OCI-LY1 (cell line): ENCODE measurements around the gene FBLIM1.

Source experiments
- H2AFZ ChIP-seq: fragments of 200-600 bp; sonication (generic), shearing (Covaris generic); 2 replicates; pipeline ENCODE4 v1.6.0; 2014; ENCODE audit warnings: antibody characterized with exemption, mild to moderate bottlenecking, low read length
- H3F3A ChIP-seq: fragments of 200-600 bp; sonication (generic), shearing (Covaris generic); 2 replicates; pipeline ENCODE4 v1.6.0; 2014; ENCODE audit warnings: mild to moderate bottlenecking, antibody characterized with exemption, low read length, moderate library complexity; ENCODE audit not compliant: insufficient read depth
- H3K27ac ChIP-seq: fragments of 200-600 bp; sonication (generic); 2 replicates; pipeline ENCODE4 v1.5.1; 2014; ENCODE audit warnings: low read length, mixed run types, mild to moderate bottlenecking, low read depth; ENCODE audit not compliant: poor library complexity, severe bottlenecking
- H3K27me3 ChIP-seq: fragments of 200-600 bp; sonication (generic); 2 replicates; pipeline ENCODE4 v1.6.0; 2014; ENCODE audit warnings: antibody characterized with exemption, mild to moderate bottlenecking, low read length, moderate library complexity; ENCODE audit not compliant: insufficient read depth
- H3K36me3 ChIP-seq: fragments of 200-600 bp; sonication (generic); 2 replicates; pipeline ENCODE4 v1.6.1; 2014; ENCODE audit warnings: mild to moderate bottlenecking, antibody characterized with exemption, low read length, moderate library complexity, mixed read lengths; ENCODE audit not compliant: insufficient read depth
- H3K4me1 ChIP-seq: fragments of 200-600 bp; sonication (generic); 2 replicates; pipeline ENCODE4 v1.5.1; 2014; ENCODE audit warnings: mild to moderate bottlenecking, low read length, moderate library complexity; ENCODE audit not compliant: insufficient read depth, severe bottlenecking
- H3K4me2 ChIP-seq: fragments of 200-600 bp; sonication (generic), shearing (Covaris generic); 2 replicates; pipeline ENCODE4 v1.6.1; 2014; ENCODE audit warnings: low read length
- H3K4me3 ChIP-seq: fragments of 200-600 bp; sonication (generic); 2 replicates; pipeline ENCODE4 v1.5.1; 2014; ENCODE audit warnings: low read length, low read depth, mild to moderate bottlenecking, mixed read lengths; ENCODE audit not compliant: poor library complexity, severe bottlenecking
- H3K79me2 ChIP-seq: fragments of 200-600 bp; shearing (Covaris generic); 2 replicates; pipeline ENCODE4 v1.6.1; 2016; ENCODE audit warnings: mixed run types, low read length, mixed read lengths; ENCODE audit not compliant: insufficient read depth
- H3K9ac ChIP-seq: fragments of 200-600 bp; sonication (generic), shearing (Covaris generic); 2 replicates; pipeline ENCODE4 v1.6.1; 2014; ENCODE audit warnings: mild to moderate bottlenecking, low read length, mixed read lengths
- H3K9me2 ChIP-seq: fragments of 200-600 bp; sonication (generic), shearing (Covaris generic); 2 replicates; pipeline ENCODE4 v1.6.1; 2014; ENCODE audit warnings: low read depth, mild to moderate bottlenecking, low read length, mixed read lengths
- H3K9me3 ChIP-seq: fragments of 200-600 bp; shearing (Covaris generic); 2 replicates; pipeline ENCODE4 v1.6.1; 2014; ENCODE audit warnings: low read length, mixed read lengths
- H4K20me1 ChIP-seq: fragments of 200-600 bp; sonication (generic), shearing (Covaris generic); 2 replicates; pipeline ENCODE4 v1.6.0; 2016; ENCODE audit warnings: mild to moderate bottlenecking, low read length; ENCODE audit not compliant: insufficient read depth
- EZH2 ChIP-seq: fragments of 200-600 bp; sonication (generic), shearing (Covaris generic); IDR thresholded peaks from 2 replicates; pipeline ENCODE4 v1.8.0; 2017; ENCODE audit warnings: borderline replicate concordance, mixed run types, mild to moderate bottlenecking, antibody characterized with exemption, low read length, moderate library complexity, mixed read lengths
- TF ChIP-seq, protein P1 (sequence below): fragments of 200-600 bp; sonication (generic), shearing (Covaris generic); IDR thresholded peaks from 2 replicates; pipeline ENCODE4 v1.5.1; 2017; ENCODE audit warnings: mild to moderate bottlenecking, antibody characterized with exemption, low read length, moderate library complexity, mixed read lengths

The FBLIM1 gene

DNA sequence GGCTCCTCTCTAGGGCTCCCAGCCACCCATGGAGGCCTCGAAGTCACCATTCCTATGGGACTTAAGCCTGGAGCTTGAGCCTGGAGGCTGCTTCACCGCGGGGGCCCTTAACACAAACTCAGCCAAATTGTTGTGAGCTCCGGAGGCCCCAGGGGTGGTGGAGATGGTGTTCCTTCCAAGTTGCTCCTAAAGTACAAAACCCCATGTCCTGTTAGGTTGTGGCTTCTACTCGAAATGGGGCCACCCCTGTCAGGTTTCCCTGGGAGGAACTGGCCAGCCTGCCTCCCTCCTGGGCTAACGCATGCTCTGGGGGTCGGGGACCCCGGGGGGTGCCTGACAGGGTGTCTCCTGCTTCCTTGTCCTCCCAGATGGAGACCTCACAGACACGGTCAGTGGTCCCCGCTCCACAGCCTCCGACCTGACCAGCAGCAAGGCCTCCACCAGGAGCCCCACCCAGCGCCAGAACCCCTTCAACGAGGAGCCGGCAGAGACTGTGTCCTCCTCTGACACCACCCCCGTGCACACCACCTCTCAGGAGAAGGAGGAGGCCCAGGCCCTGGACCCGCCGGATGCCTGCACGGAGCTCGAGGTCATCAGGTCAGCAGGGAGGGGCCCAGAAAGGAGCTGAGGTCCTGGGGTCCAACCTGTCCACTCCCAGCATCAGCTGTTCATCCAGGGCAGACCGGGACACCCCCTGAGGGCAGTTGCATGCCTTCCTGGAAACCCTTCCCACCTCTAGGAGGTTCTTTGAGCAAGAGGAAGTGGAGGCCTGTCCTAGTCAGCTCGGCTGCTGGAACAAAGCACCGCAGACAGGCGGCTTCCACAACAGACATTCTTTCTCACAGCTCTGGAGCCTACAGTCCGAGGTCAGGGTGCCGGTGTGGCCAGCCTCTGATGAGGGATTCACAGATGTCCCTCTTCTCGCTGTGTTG lies 33.4 kb upstream of the FBLIM1 start:
- no peak for TF ChIP-seq EZH2
- TF ChIP-seq, protein P1, sequence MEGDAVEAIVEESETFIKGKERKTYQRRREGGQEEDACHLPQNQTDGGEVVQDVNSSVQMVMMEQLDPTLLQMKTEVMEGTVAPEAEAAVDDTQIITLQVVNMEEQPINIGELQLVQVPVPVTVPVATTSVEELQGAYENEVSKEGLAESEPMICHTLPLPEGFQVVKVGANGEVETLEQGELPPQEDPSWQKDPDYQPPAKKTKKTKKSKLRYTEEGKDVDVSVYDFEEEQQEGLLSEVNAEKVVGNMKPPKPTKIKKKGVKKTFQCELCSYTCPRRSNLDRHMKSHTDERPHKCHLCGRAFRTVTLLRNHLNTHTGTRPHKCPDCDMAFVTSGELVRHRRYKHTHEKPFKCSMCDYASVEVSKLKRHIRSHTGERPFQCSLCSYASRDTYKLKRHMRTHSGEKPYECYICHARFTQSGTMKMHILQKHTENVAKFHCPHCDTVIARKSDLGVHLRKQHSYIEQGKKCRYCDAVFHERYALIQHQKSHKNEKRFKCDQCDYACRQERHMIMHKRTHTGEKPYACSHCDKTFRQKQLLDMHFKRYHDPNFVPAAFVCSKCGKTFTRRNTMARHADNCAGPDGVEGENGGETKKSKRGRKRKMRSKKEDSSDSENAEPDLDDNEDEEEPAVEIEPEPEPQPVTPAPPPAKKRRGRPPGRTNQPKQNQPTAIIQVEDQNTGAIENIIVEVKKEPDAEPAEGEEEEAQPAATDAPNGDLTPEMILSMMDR, result no peak
- Histone ChIP-seq H2AFZ (no peak overlapping the region), H3K9me2 (no peaks in the 10 kb centered on the region), H3K36me3 (peaks cover 39% of the 10 kb centered on the region), H4K20me1 (no peaks in the 10 kb centered on the region), H3K79me2 (no peaks in the 10 kb centered on the region), H3K9me3 (no peaks in the 10 kb centered on the region), H3K4me2 (no peak overlapping the region), H3K9ac (no peak overlapping the region), H3F3A (no peaks in the 10 kb centered on the region), H3K4me1 (no peaks in the 10 kb centered on the region), H3K27me3 (no peaks in the 10 kb centered on the region), H3K27ac (no peak overlapping the region), H3K4me3 (no peak overlapping the region)

DNA sequence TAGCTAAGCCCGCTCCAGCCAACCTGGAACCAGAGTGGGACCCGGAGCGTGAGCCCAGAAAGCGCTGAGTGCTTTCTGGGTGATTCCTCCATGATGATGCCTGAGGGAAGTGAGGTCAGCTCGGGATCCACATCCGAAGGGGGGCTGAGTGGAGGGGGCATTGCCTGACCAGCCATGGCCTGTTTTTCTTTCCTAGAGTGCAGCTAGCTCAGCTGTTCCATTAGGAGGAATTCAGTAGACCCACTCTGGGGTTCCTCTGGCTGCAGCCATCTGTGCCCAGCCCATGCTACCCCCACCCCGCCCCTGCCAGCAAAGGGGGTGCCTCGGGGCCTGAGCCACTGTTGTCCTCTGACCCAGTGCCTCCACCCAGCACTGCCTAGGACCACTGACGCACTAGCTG lies 32.1 kb upstream of the FBLIM1 start:
- H3K36me3 ChIP-seq, result peaks cover 52% of the 10 kb centered on the region
- no peaks in the 10 kb centered on the region for H3K9me3 ChIP-seq
- no peak overlapping the region for H3K27ac ChIP-seq
- no peaks in the 10 kb centered on the region for H3K79me2 ChIP-seq
- H3K4me3 ChIP-seq, result no peak overlapping the region
- no peaks in the 10 kb centered on the region for H4K20me1 ChIP-seq
- H3K4me2 ChIP-seq, result no peak overlapping the region
- no peaks in the 10 kb centered on the region for H3K9me2 ChIP-seq
- no peak overlapping the region for H3K9ac ChIP-seq
- H3K4me1 ChIP-seq, result no peaks in the 10 kb centered on the region
- TF ChIP-seq, protein P1, result no peak
- TF ChIP-seq EZH2, result no peak
- no peak overlapping the region for H2AFZ ChIP-seq
- H3K27me3 ChIP-seq, result no peaks in the 10 kb centered on the region
- H3F3A ChIP-seq, result no peaks in the 10 kb centered on the region

DNA sequence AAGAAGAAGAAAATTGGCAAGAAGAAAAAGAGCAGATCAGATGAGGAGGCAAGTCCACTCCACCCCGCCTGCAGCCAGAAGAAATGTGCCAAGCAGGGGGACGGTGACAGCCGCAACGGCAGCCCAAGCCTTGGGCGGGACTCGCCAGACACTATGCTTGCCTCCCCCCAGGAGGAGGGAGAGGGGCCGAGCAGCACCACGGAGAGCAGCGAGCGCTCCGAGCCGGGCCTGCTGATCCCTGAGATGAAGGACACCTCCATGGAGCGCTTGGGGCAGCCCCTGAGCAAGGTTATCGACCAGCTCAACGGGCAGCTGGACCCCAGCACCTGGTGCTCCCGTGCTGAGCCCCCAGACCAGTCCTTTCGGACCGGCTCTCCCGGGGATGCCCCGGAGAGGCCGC lies 31.6 kb upstream of the FBLIM1 start:
- no peaks in the 10 kb centered on the region for H3K79me2 ChIP-seq
- no peaks in the 10 kb centered on the region for H3K27me3 ChIP-seq
- no peaks in the 10 kb centered on the region for H3K9me2 ChIP-seq
- no peaks in the 10 kb centered on the region for H3K9me3 ChIP-seq
- H3K4me2 ChIP-seq, result no peak overlapping the region
- peaks cover 57% of the 10 kb centered on the region for H3K36me3 ChIP-seq
- H2AFZ ChIP-seq, result no peak overlapping the region
- no peaks in the 10 kb centered on the region for H3F3A ChIP-seq
- no peaks in the 10 kb centered on the region for H4K20me1 ChIP-seq
- TF ChIP-seq, protein P1, result no peak
- no peak for TF ChIP-seq EZH2
- H3K4me3 ChIP-seq, result no peak overlapping the region
- no peak overlapping the region for H3K9ac ChIP-seq
- H3K4me1 ChIP-seq, result no peaks in the 10 kb centered on the region
- no peak overlapping the region for H3K27ac ChIP-seq
